ENCODE measurements around the gene MC5R.

Gene MC5R

DNA sequence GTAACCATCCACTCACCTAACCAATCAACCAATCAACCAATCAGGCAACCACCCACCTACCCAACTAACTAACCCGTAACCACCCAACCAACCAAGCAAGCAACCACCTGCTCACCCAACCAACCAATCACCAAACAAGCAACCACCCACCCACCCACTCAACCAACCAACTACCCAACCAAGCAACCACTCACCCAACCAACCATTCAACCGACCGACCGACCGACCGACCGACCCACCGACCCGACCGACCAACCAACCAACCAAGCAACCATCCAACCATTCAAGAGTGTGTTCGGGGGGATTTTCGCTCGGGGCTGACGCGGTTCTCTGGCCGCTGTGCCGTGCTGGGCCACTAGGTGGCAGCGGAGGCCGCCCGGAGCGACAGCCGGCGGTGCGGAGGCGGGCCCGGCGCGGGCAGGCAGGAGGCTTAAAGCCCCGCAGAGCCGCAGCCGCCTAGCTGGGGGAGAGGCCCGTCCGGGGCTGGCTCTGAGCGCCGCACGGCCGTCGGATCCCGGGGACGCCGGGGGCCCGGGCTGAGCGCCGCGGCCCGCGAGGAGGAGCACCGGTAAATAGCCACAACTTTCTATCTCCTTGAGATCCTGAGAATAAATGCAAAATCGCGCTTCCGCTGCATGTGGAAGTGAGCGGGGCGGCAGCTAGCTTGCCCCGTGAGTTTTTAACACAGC, at the start of gene MC5R:
Gene MC5R (plus strand): TSS at position 443 of the 689 bp plus-strand sequence. CDS start 1,617 bp downstream, outside the sequence.
- DNase-seq (ENCODE audit: low read depth in 2 of 2), result peak in 1 of 2 experiments; percentile 4

GRCh38 chr18:13775058-13775457, 48.9 kb upstream of the MC5R start:
- no peak for DNase-seq (ENCODE audit: low read depth in 2 of 2)

DNA sequence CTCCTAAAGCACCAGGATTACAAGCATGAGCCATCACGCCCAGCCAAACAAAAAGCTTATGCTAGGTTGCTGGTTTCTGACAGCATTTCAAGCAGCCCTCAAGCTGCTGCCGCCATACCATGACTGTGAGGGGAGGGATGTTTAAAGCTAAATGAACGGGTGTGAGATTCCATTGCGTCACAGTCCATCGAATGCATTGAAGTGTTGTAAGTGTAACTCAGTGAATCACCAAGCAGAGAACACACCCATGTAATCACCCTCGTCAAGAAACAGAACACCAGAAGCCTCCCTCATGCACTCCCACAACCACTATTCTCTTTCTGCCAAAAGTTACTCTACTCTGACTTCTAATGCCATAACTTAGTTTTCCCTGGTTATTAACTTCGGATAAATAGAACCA, 32.8 kb upstream of the MC5R start:
- DNase-seq (ENCODE audit: low read depth in 2 of 2), result no peak

- DNase-seq (ENCODE audit: low read depth in 2 of 2), result no peak
These were observed 30.1 kb upstream of the MC5R start for GRCh38 chr18:13793819-13794218.

GRCh38 chr18:13796515-13796914, 27.4 kb upstream of the MC5R start:
- no peak for DNase-seq (ENCODE audit: low read depth in 2 of 2)

- no peak for DNase-seq (ENCODE audit: low read depth in 2 of 2)
These were observed 26.8 kb upstream of the MC5R start for GRCh38 chr18:13797157-13797611.

- DNase-seq (ENCODE audit: low read depth in 2 of 2), result no peak
These were observed 24.6 kb upstream of the MC5R start for GRCh38 chr18:13799396-13799795.

DNA sequence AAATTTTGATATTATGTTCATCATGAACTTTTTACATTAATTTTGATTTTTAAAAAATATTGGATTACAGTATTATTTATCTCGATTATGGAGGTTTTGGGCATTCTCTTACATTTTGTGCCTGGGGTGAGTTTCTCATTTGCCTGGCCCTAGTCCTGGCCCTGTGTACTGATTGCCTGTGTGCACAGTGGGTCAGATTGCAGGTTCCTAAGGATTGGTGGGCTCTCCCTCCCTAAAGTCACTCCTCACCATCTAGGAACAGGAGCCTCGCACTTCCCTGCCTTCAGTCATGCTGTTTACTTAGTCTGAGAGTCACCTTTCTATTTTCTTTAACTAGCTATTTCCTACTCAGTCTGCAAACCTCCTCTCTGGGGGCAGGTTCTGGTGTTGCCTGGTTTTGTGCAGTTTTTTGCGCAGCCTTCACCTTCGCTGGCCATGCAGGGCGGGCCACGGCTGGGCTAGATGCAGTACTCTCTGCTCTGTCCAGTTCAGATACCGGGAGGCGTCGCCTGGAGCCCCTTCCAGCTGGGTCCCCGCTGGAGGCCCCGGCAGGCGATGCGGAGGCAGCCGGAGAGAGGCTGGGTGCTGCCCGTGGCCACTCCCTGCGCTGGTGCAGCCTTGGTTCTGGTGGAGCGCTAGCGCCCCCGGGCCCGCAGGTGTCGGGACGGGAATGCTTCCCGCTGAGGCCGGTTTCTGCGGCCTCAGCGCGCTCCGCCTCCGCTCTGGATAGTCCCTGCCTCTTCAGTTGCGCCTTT, 23.3 kb upstream of the MC5R start:
- DNase-seq (ENCODE audit: low read depth in 2 of 2), result no peak

DNA sequence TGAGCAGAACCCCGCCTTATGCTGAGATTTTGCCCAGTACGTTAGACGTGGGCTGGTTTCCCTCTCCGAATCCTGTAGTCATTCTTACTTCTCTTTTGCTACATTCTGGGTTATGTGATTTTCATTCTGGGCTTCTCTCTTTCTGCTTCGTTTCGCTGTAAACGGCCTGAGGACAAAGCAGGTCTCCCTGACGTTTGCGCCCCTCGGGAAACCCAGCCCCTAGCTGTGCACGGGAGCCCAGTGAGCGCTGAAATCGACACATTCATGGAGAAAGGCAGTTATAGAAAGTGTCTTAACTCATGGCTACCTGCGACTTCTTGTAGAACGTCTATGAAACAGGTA, 22.7 kb upstream of the MC5R start:
- no peak for DNase-seq (ENCODE audit: low read depth in 2 of 2)

DNA sequence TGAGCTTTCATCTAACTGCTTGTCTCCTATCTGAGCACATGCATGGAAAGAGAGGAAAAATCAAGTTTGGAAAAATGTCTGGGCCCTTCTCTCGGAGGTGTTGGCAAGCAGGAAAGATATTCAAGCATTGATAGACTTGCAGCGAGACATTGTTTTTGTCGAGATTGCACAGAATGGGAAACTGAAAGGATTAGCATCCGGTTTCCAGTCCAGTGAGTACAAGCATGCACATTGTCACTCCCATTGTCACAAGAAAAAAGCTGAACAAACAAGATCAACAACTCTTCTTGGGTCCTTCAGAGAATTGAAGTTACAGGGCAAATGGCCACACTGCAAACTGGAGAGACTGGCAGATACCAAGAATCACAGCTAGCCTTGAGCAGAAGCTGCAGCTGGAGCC, 19.6 kb upstream of the MC5R start:
- DNase-seq (ENCODE audit: low read depth in 2 of 2), result no peak

DNA sequence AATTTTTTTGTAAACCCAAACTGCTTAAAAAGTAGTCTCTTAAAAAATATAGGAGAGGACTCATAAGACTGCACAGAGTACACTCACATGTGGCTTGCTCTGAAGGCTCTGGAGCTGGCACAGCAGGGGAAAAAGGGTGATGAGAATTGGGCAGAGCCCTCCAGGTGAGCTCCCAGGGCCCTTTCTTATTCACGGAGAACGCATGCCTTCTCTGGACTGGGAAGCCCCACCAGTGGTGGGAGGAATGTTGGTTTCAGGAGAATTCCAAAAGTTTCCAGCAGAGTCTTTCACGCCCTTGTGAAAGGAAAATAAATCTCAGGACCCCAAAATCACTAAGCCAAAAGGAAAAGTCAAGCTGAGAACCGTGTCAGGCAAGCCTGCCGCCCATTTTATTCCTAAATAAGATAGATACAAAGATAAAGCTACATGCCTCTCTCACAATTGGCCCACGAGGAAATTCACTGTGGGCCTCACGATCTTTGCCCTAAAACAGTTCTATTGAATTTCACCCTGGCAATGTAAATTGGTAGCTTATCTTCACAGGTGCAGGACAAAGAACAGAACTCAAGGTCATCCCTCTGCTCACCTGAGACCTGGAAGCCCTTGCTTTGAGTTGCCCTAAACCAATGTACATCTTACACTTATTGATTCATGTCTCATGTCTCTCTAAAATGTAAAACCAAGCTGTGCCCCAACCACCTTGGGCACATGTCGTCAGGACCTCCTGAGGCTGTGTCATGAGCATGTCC, 15.5 kb upstream of the MC5R start:
- DNase-seq (ENCODE audit: low read depth in 2 of 2), result no peak

- DNase-seq (ENCODE audit: low read depth in 2 of 2), result no peak
These were observed 14.9 kb upstream of the MC5R start for GRCh38 chr18:13809043-13809430.

- DNase-seq (ENCODE audit: low read depth in 2 of 2), result no peak
These were observed 14.3 kb upstream of the MC5R start for GRCh38 chr18:13809531-13810255.

DNA sequence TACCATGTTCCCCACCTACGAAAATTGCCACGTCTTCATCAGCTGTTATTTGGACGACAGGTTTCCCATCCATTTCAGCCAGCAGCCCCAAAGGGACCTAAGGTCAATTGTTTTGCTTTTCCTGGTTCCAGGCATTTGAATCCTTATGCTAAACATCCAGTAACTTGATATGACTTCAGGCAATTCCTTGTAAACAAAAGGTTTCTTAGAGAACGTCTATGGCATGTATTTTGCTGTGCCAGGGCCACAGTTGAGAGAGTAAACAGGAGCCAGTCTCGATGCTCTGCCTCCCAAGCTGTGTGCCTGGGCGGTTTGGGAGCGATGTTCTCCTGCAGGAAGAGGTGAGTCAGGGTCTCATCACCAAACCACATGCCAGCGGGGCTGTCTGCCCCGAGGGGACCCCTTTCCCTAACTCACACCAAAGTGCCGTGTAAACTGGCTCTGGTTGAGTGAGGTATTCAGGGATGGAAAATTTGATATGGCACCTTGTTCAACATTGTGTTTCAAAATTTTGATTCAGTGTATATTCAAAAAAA, 12.9 kb upstream of the MC5R start:
- no peak for DNase-seq (ENCODE audit: low read depth in 2 of 2)

GRCh38 chr18:13811993-13812392, 12.0 kb upstream of the MC5R start:
- DNase-seq (ENCODE audit: low read depth in 2 of 2), result no peak

GRCh38 chr18:13813271-13813849, 10.6 kb upstream of the MC5R start:
- DNase-seq (ENCODE audit: low read depth in 2 of 2), result peak; percentile 15 to 16

DNA sequence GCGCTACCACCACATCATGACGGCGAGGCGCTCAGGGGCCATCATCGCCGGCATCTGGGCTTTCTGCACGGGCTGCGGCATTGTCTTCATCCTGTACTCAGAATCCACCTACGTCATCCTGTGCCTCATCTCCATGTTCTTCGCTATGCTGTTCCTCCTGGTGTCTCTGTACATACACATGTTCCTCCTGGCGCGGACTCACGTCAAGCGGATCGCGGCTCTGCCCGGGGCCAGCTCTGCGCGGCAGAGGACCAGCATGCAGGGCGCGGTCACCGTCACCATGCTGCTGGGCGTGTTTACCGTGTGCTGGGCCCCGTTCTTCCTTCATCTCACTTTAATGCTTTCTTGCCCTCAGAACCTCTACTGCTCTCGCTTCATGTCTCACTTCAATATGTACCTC, 2.3 kb downstream of the MC5R start:
- DNase-seq (ENCODE audit: low read depth in 2 of 2), result no peak

DNA sequence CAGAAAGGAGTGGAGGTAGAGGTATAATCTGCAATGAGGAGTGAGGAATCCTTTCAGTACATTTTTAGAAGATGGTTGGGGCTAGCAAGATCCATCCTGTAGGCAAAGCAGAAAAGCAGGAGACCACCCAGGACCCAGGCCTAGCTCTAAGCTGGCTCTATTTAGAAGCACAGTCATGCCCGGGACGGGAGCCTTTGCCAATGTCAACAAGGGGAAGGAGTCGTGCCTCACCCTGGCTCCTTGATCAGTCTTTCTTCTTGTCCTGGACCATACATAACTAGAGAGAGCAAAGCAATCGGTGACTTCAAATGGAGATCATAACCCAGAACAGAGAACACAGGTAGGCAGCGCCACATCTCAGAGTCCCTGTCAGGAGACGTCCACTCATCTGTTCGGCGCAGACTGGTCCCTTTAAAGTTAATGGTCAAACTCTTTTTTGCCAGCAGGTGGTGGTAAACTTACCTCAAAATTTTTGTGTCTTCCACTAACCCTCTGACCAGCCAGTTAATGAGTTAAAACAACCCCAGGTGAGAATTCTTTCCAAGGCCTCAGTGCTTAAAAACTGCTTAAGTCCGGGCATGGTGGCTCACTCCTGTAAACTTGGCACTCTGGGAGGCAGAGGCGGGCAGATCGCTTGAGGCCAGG, 8.0 kb downstream of the MC5R start:
- DNase-seq (ENCODE audit: low read depth in 2 of 2), result no peak

GRCh38 chr18:13834496-13835015, 10.6 kb downstream of the MC5R start:
- DNase-seq (ENCODE audit: low read depth in 2 of 2), result no peak

DNA sequence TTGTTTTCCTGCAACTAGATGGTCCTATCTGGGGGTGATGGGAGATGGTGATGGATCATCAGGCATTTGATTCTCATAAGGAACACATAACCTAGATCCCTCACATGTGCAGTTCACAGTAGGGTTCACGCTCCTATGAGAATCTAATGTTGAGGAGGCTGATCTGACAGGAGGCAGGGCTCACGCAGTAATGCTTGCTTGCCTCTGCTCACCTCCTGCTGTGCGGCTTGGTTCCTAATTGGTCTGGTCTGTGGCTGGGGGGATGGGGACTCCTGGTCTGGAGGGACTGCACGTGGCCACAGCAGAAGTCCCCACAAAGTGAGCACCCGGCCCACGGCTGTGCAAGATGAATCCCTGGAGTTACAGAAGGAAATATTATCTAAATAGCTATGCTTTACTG, 11.3 kb downstream of the MC5R start:
- no peak for DNase-seq (ENCODE audit: low read depth in 2 of 2)

DNA sequence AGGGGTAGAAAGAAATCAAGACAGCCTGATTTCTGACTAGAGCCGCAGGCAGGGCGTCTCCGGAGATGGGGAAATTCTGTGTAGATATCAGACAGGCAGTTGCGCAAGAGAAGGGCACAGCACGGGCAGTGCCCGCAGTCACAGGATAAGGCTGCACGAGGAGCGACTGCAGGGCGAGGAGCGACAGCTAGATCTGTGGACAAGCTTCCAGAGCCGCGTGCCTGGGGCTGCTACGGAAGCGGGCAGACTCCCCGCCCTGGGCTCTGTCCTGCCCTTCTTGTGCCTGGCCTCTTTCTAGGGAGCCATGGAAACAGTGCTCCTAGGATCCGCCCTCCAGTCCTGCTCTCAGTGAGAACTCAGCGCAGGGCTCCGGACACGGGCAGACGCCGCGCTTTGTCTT, 12.6 kb downstream of the MC5R start:
- no peak for DNase-seq (ENCODE audit: low read depth in 2 of 2)

All from fibroblast of skin of left quadriceps (primary cell).